DOHH2 (cell line): Measurements from ENCODE around the gene ST6GALNAC1.

Source experiments
- H3F3A ChIP-seq: fragments of 200-600 bp; sonication (generic), shearing (Covaris generic); 2 replicates; pipeline ENCODE4 v1.6.0; 2016; ENCODE audit warnings: antibody characterized with exemption, mild to moderate bottlenecking; ENCODE audit not compliant: control insufficient read depth, insufficient read depth
- H3K27ac ChIP-seq: fragments of 200-600 bp; sonication (generic); 2 replicates; pipeline ENCODE4 v1.5.1; 2014; ENCODE audit warnings: low read depth, mild to moderate bottlenecking, low read length, moderate library complexity
- H3K27me3 ChIP-seq: fragments of 200-600 bp; sonication (generic); 2 replicates; pipeline ENCODE4 v1.6.1; 2014; ENCODE audit warnings: mild to moderate bottlenecking, low read length, mixed read lengths; ENCODE audit not compliant: control insufficient read depth
- H3K36me3 ChIP-seq: fragments of 200-600 bp; sonication (generic); 2 replicates; pipeline ENCODE4 v1.6.1; 2014; ENCODE audit warnings: mild to moderate bottlenecking, low read length, moderate library complexity, mixed read lengths; ENCODE audit not compliant: control insufficient read depth
- H3K4me1 ChIP-seq: fragments of 200-600 bp; sonication (generic); 2 replicates; pipeline ENCODE4 v1.6.1; 2014; ENCODE audit warnings: mild to moderate bottlenecking, low read length, mixed read lengths; ENCODE audit not compliant: control insufficient read depth
- H3K4me2 ChIP-seq: fragments of 200-600 bp; sonication (generic); 2 replicates; pipeline ENCODE4 v1.6.0; 2014; ENCODE audit warnings: mild to moderate bottlenecking, low read length, moderate library complexity
- H3K4me3 ChIP-seq: fragments of 200-600 bp; sonication (generic); 2 replicates; pipeline ENCODE4 v1.5.1; 2014; ENCODE audit warnings: mild to moderate bottlenecking, low read length, mixed read lengths
- H3K79me2 ChIP-seq: fragments of 200-600 bp; sonication (generic); 2 replicates; pipeline ENCODE4 v1.6.1; 2014; ENCODE audit warnings: mild to moderate bottlenecking, low read length, mixed read lengths; ENCODE audit not compliant: control insufficient read depth
- H3K9me2 ChIP-seq: fragments of 200-600 bp; sonication (generic); replicated peaks from 2 replicates; pipeline ENCODE4 v1.6.1; 2014; ENCODE audit warnings: mild to moderate bottlenecking, low read length, mixed read lengths; ENCODE audit not compliant: control insufficient read depth
- H3K9me3 ChIP-seq: fragments of 200-600 bp; sonication (generic); 2 replicates; pipeline ENCODE4 v1.6.1; 2014; ENCODE audit warnings: antibody characterized with exemption, low read length, mixed read lengths; ENCODE audit not compliant: control insufficient read depth, insufficient read depth
- H4K20me1 ChIP-seq: fragments of 200-600 bp; sonication (generic); 2 replicates; pipeline ENCODE4 v1.6.0; 2014; ENCODE audit warnings: low read depth, mild to moderate bottlenecking, antibody characterized with exemption, low read length, moderate library complexity; ENCODE audit not compliant: control insufficient read depth, insufficient read depth
- EZH2phosphoT487 ChIP-seq: fragments of 200-600 bp; sonication (generic); IDR thresholded peaks from 2 replicates; pipeline ENCODE4 v1.6.1; 2017; ENCODE audit warnings: borderline replicate concordance, mild to moderate bottlenecking, antibody characterized with exemption, low read length, moderate library complexity, mixed read lengths
- TF ChIP-seq, protein P1 (sequence below): fragments of 200-600 bp; sonication (generic); IDR thresholded peaks from one replicate; pipeline ENCODE4 v1.5.1; 2014; ENCODE audit warnings: antibody characterized with exemption, mild to moderate bottlenecking, low read depth, low read length; ENCODE audit not compliant: poor library complexity, severe bottlenecking

ST6GALNAC1 gene

DNA sequence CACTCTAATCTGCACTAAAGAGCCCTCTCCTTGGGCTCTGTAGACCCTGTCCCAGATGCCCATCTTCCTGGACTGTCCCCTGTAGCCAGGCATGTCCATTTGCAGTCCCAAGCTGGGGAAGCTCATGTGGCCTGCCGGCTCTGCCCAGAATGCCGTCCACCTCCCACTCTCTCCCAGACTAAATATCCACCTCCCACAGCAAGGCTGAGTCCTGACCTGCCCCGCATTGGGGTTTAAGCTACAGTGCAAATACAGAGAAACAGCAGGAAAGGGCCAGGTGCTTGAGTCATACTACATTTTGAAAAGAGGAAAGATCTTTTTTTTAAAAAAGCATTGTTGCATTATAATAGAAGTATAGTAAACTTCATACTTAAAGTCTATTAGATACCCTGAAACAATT, 60.9 kb downstream of the ST6GALNAC1 start:
- H3K36me3 ChIP-seq, result no peaks in the 10 kb centered on the region
- H3K27me3 ChIP-seq, result peaks cover 73% of the 10 kb centered on the region
- no peaks in the 10 kb centered on the region for H3K9me3 ChIP-seq
- no peaks in the 10 kb centered on the region for H3K9me2 ChIP-seq
- no peaks in the 10 kb centered on the region for H3F3A ChIP-seq
- peaks cover 6% of the 10 kb centered on the region; the same call in 1 of the 2 replicates for H3K4me1 ChIP-seq
- no peak for TF ChIP-seq EZH2phosphoT487
- TF ChIP-seq, protein P1, sequence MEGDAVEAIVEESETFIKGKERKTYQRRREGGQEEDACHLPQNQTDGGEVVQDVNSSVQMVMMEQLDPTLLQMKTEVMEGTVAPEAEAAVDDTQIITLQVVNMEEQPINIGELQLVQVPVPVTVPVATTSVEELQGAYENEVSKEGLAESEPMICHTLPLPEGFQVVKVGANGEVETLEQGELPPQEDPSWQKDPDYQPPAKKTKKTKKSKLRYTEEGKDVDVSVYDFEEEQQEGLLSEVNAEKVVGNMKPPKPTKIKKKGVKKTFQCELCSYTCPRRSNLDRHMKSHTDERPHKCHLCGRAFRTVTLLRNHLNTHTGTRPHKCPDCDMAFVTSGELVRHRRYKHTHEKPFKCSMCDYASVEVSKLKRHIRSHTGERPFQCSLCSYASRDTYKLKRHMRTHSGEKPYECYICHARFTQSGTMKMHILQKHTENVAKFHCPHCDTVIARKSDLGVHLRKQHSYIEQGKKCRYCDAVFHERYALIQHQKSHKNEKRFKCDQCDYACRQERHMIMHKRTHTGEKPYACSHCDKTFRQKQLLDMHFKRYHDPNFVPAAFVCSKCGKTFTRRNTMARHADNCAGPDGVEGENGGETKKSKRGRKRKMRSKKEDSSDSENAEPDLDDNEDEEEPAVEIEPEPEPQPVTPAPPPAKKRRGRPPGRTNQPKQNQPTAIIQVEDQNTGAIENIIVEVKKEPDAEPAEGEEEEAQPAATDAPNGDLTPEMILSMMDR, result no peak
- H3K4me3 ChIP-seq, result no peak overlapping the region
- H4K20me1 ChIP-seq, result no peaks in the 10 kb centered on the region
- H3K27ac ChIP-seq, result no peak overlapping the region
- H3K4me2 ChIP-seq, result no peak overlapping the region
- no peaks in the 10 kb centered on the region for H3K79me2 ChIP-seq

DNA sequence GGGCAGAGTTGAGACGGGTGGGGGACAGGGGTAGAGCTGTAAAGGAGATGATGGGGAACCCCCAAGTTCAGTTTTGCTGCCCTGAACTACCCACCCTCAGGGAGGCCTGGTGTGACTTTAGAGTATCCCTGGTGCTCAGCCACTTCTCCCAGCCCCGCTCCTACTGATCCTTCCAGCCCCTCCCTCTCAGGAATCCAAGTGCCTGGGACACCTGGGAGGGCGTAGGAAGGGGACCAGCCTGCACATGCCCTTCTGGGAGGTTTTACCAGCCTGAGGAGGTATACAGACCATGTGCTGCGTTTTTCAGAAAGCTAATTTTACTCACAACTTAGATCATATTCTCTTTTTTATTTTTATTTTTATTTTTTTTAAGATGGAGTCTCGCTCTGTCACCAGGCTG, 62.0 kb downstream of the ST6GALNAC1 start:
- peaks cover 64% of the 10 kb centered on the region for H3K27me3 ChIP-seq
- H3K4me3 ChIP-seq, result no peak overlapping the region
- no peaks in the 10 kb centered on the region for H3K36me3 ChIP-seq
- no peaks in the 10 kb centered on the region for H3K9me2 ChIP-seq
- no peak overlapping the region for H3K27ac ChIP-seq
- H3K79me2 ChIP-seq, result no peaks in the 10 kb centered on the region
- no peaks in the 10 kb centered on the region for H4K20me1 ChIP-seq
- no peaks in the 10 kb centered on the region for H3F3A ChIP-seq
- no peak for TF ChIP-seq EZH2phosphoT487
- TF ChIP-seq, protein P1, result no peak
- H3K9me3 ChIP-seq, result no peaks in the 10 kb centered on the region
- peaks cover 6% of the 10 kb centered on the region; the same call in 1 of the 2 replicates for H3K4me1 ChIP-seq
- no peak overlapping the region for H3K4me2 ChIP-seq

DNA sequence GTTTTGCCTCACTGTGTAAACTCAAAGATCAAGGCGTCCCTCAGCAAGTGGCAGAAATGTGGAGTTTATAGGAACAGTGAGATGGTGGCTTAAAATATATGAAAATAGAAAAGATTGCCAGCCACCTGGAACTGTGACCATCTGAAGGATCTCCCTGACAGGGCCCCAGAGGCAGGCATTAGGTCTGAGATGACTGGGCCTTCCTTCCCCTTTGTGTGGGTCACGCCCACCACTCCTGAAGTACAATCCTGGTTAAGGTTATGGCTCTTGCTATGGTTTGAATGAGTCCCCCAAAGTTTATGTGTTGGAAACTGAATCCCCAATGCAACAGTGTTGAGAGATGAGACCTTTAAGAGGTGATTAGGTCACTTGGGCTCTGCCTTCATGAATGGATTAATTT, 64.3 kb downstream of the ST6GALNAC1 start:
- Histone ChIP-seq H3K9me2 (no peaks in the 10 kb centered on the region), H3K27me3 (peaks cover 48% of the 10 kb centered on the region), H3K36me3 (no peaks in the 10 kb centered on the region), H3K9me3 (no peaks in the 10 kb centered on the region), H3K4me1 (no peaks in the 10 kb centered on the region), H3K27ac (no peak overlapping the region), H4K20me1 (no peaks in the 10 kb centered on the region), H3F3A (no peaks in the 10 kb centered on the region), H3K4me2 (no peak overlapping the region), H3K79me2 (no peaks in the 10 kb centered on the region), H3K4me3 (no peak overlapping the region)
- TF ChIP-seq EZH2phosphoT487, result no peak
- TF ChIP-seq, protein P1, result no peak
